ENCODE measurements around the gene KAT8. TPM values are rescaled to one million over a fixed set of nuclear protein-coding genes. Genes with fewer than 3 reads are reported as not detected.

The KAT8 gene
- total and polyA plus RNA-seq, 2 of the 13 experiments (the other 11 are each of a cell fraction or from before 2014, with no cell fraction given) = 79.0 to 84.2 TPM

DNA sequence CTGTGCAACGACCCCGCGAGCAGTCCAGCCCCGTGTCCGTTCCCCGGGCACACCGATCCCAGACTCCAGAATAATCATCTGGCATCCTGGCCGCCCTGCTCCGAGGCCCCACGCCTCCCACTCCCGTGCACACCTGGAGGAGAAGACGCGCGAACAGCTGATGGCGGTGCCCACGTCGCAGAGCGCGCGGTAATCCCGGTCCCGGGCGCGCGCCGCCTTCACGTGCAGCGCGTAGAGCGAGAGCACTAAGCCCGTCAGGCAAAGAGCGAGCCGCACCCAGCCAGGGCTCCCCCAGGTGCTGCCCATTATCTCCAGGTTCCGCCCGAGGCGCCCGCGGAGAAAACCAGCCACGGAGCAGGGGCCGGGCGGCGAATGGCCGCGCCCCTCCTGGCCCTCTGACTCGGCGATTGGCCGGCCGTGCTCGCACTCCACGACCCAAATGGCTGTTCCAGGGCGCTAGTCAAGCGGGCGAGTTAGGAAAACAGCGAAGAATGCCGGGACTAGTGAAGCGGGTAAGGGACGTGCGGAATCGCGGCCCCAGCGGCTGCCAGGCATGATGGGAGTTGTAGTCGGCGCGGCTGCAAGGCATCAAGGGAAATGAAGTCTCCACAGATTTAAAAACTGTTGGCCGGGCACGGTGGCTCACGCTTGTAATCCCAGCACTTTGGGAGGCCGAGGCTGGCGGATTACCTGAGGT, 22.9 kb upstream of the KAT8 start, which contains the start of gene VKORC1 (continued):
- peak; percentile 99 for TF ChIP-seq THAP11 (CRISPR knock-in tag; IDR thresholded peaks at IDR 0.05)
- TF ChIP-seq, protein P1, sequence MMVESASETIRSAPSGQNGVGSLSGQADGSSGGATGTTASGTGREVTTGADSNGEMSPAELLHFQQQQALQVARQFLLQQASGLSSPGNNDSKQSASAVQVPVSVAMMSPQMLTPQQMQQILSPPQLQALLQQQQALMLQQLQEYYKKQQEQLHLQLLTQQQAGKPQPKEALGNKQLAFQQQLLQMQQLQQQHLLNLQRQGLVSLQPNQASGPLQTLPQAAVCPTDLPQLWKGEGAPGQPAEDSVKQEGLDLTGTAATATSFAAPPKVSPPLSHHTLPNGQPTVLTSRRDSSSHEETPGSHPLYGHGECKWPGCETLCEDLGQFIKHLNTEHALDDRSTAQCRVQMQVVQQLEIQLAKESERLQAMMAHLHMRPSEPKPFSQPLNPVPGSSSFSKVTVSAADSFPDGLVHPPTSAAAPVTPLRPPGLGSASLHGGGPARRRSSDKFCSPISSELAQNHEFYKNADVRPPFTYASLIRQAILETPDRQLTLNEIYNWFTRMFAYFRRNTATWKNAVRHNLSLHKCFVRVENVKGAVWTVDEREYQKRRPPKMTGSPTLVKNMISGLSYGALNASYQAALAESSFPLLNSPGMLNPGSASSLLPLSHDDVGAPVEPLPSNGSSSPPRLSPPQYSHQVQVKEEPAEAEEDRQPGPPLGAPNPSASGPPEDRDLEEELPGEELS (CRISPR knock-in tag; IDR thresholded peaks at IDR 0.05) = peak; percentile 72
- TF ChIP-seq, protein P2, sequence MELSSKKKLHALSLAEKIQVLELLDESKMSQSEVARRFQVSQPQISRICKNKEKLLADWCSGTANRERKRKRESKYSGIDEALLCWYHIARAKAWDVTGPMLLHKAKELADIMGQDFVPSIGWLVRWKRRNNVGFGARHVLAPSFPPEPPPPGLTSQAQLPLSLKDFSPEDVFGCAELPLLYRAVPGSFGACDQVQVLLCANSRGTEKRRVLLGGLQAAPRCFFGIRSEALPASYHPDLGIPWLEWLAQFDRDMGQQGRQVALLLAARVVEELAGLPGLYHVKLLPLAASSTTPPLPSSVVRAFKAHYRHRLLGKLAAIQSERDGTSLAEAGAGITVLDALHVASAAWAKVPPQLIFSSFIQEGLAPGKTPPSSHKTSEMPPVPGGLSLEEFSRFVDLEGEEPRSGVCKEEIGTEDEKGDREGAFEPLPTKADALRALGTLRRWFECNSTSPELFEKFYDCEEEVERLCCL (CRISPR knock-in tag; IDR thresholded peaks at IDR 0.05; ENCODE audit: borderline replicate concordance) = no peak
- no peak for TF ChIP-seq SMC3 (IDR thresholded peaks at IDR 0.05; ENCODE audit: low read length)
- TF ChIP-seq, protein P3, sequence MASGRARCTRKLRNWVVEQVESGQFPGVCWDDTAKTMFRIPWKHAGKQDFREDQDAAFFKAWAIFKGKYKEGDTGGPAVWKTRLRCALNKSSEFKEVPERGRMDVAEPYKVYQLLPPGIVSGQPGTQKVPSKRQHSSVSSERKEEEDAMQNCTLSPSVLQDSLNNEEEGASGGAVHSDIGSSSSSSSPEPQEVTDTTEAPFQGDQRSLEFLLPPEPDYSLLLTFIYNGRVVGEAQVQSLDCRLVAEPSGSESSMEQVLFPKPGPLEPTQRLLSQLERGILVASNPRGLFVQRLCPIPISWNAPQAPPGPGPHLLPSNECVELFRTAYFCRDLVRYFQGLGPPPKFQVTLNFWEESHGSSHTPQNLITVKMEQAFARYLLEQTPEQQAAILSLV (CRISPR knock-in tag; IDR thresholded peaks at IDR 0.05; ENCODE audit: borderline replicate concordance) = peak; percentile 35; the same call in 1 of the 2 replicates
- TF ChIP-seq MIER2 (CRISPR knock-in tag; IDR thresholded peaks at IDR 0.05) = 0 out of 2 replicates have a peak, but pooled peaks have one; percentile 53
- peak; percentile 70 for TF ChIP-seq REPIN1 (CRISPR knock-in tag; IDR thresholded peaks at IDR 0.05; ENCODE audit: borderline replicate concordance, low read depth)
- no peak for TF ChIP-seq ZNF383 (CRISPR knock-in tag; IDR thresholded peaks at IDR 0.05; ENCODE audit: borderline replicate concordance)
- TF ChIP-seq EED (CRISPR knock-in tag; IDR thresholded peaks at IDR 0.05) = peak; percentile 94
- 0 out of 2 replicates have a peak, but pooled peaks have one; percentile 25 for TF ChIP-seq NCOA2 (CRISPR knock-in tag; IDR thresholded peaks at IDR 0.05)
- no peak; the same call in 1 of the 2 replicates for TF ChIP-seq ZNF12 (CRISPR knock-in tag; IDR thresholded peaks at IDR 0.05)
- peak; percentile 89; the same call in 1 of the 2 replicates for TF ChIP-seq ZSCAN9 (CRISPR knock-in tag; IDR thresholded peaks at IDR 0.05; ENCODE audit: borderline replicate concordance)
- TF ChIP-seq TCF12 (IDR thresholded peaks at IDR 0.05) = no peak
- TF ChIP-seq TCF12 (CRISPR knock-in tag; IDR thresholded peaks at IDR 0.05) = peak; percentile 90; the same call in 1 of the 2 replicates
- TF ChIP-seq NFRKB (IDR thresholded peaks at IDR 0.05) = no peak
- TF ChIP-seq ZNF614 (CRISPR knock-in tag; IDR thresholded peaks at IDR 0.05; ENCODE audit: borderline replicate concordance) = peak; percentile 57; the same call in 1 of the 2 replicates
- TF ChIP-seq ZNF446 (CRISPR knock-in tag; IDR thresholded peaks at IDR 0.05) = no peak
- TF ChIP-seq ARNTL (CRISPR knock-in tag; IDR thresholded peaks at IDR 0.05) = peak; percentile 70; the same call in 1 of the 2 replicates
- TF ChIP-seq ZFP62 (CRISPR knock-in tag; IDR thresholded peaks at IDR 0.05) = peak; percentile 90
- TF ChIP-seq RBAK (CRISPR knock-in tag; IDR thresholded peaks at IDR 0.05) = no peak
- no peak; the same call in 1 of the 2 replicates for TF ChIP-seq ZNF333 (CRISPR knock-in tag; IDR thresholded peaks at IDR 0.05; ENCODE audit: borderline replicate concordance)
- TF ChIP-seq ZNF235 (CRISPR knock-in tag; IDR thresholded peaks at IDR 0.05; ENCODE audit: borderline replicate concordance) = peak; percentile 95; the same call in 1 of the 2 replicates
- TF ChIP-seq ZNF749 (CRISPR knock-in tag; IDR thresholded peaks at IDR 0.05; ENCODE audit: borderline replicate concordance) = no peak
- no peak for TF ChIP-seq ZNF713 (CRISPR knock-in tag; IDR thresholded peaks at IDR 0.05)
- TF ChIP-seq, protein P4, sequence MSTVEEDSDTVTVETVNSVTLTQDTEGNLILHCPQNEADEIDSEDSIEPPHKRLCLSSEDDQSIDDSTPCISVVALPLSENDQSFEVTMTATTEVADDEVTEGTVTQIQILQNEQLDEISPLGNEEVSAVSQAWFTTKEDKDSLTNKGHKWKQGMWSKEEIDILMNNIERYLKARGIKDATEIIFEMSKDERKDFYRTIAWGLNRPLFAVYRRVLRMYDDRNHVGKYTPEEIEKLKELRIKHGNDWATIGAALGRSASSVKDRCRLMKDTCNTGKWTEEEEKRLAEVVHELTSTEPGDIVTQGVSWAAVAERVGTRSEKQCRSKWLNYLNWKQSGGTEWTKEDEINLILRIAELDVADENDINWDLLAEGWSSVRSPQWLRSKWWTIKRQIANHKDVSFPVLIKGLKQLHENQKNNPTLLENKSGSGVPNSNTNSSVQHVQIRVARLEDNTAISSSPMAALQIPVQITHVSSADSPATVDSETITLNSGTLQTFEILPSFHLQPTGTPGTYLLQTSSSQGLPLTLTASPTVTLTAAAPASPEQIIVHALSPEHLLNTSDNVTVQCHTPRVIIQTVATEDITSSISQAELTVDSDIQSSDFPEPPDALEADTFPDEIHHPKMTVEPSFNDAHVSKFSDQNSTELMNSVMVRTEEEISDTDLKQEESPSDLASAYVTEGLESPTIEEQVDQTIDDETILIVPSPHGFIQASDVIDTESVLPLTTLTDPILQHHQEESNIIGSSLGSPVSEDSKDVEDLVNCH (CRISPR knock-in tag; IDR thresholded peaks at IDR 0.05) = no peak

Data from HepG2 (cell line).